ENCODE measurements around the gene MYO19.
"Not testable (repeated sequence)": the region's sequence is repeated elsewhere in the genome, so short reads cannot be mapped to it uniquely, and the experiment has no call there.

Gene MYO19

GRCh38 chr17:36527621-36528250, 6.9 kb downstream of the MYO19 start:
- no peak for DNase-seq

- no peak for DNase-seq
These were observed 8.8 kb downstream of the MYO19 start for GRCh38 chr17:36525888-36526287.

GRCh38 chr17:36525113-36525512, 9.6 kb downstream of the MYO19 start:
- no peak for DNase-seq

- no peak for DNase-seq
These were observed 10.2 kb downstream of the MYO19 start for GRCh38 chr17:36524428-36524876.

GRCh38 chr17:36523113-36523512, 11.6 kb downstream of the MYO19 start:
- no peak for DNase-seq

- DNase-seq = no peak
These were observed 18.8 kb downstream of the MYO19 start for GRCh38 chr17:36515837-36516236.

GRCh38 chr17:36514856-36515255, 19.8 kb downstream of the MYO19 start:
- DNase-seq = no peak

- no peak for DNase-seq
These were observed 22.0 kb downstream of the MYO19 start for GRCh38 chr17:36512641-36513040.

- DNase-seq = no peak
These were observed 23.5 kb downstream of the MYO19 start for GRCh38 chr17:36511216-36511615.

GRCh38 chr17:36510636-36511035, 24.0 kb downstream of the MYO19 start:
- DNase-seq = no peak

- DNase-seq = no peak
These were observed 25.2 kb downstream of the MYO19 start for GRCh38 chr17:36509272-36509985.

GRCh38 chr17:36508439-36508838, 26.2 kb downstream of the MYO19 start:
- not testable (repeated sequence) for DNase-seq

- DNase-seq = no peak
These were observed 27.4 kb downstream of the MYO19 start for GRCh38 chr17:36507266-36507665.

- DNase-seq = no peak
These were observed 27.8 kb downstream of the MYO19 start for GRCh38 chr17:36506831-36507230.

- DNase-seq = no peak
These were observed 28.3 kb downstream of the MYO19 start for GRCh38 chr17:36506249-36506826.

- no peak for DNase-seq
These were observed 29.5 kb downstream of the MYO19 start for GRCh38 chr17:36505171-36505570.

GRCh38 chr17:36504156-36504545, 30.5 kb downstream of the MYO19 start:
- DNase-seq = no peak

- no peak for DNase-seq
These were observed 31.1 kb downstream of the MYO19 start for GRCh38 chr17:36503456-36504155.

GRCh38 chr17:36501963-36502362, 32.7 kb downstream of the MYO19 start:
- no peak for DNase-seq

- DNase-seq = no peak
These were observed 33.3 kb downstream of the MYO19 start for GRCh38 chr17:36501351-36501750.

- no peak for DNase-seq
These were observed 33.9 kb downstream of the MYO19 start for GRCh38 chr17:36500745-36501225.

- DNase-seq = no peak
These were observed 35.9 kb downstream of the MYO19 start for GRCh38 chr17:36498560-36499300.

- no peak for DNase-seq
These were observed 36.5 kb downstream of the MYO19 start for GRCh38 chr17:36498155-36498554.

Data from NCI-H1105 (cell line).